ENCODE data around the gene GPAT2.
"Not testable (repeated sequence)": the region's sequence is repeated elsewhere in the genome, so short reads cannot be mapped to it uniquely, and the experiment has no call there.

GPAT2 gene

GRCh38 chr2:96067902-96068581, 33.3 kb upstream of the GPAT2 start:
- not testable (repeated sequence) for H3K4me3 Mint-ChIP-seq; H3K4me1 Mint-ChIP-seq (ENCODE audit: low read depth); H3K36me3 Mint-ChIP-seq (ENCODE audit: low read depth); H3K27ac Mint-ChIP-seq; H3K9me3 Mint-ChIP-seq; H3K27me3 Mint-ChIP-seq

GRCh38 chr2:96067098-96067660, 32.5 kb upstream of the GPAT2 start:
- not testable (repeated sequence) for H3K27ac Mint-ChIP-seq; H3K27me3 Mint-ChIP-seq; H3K4me3 Mint-ChIP-seq; H3K4me1 Mint-ChIP-seq (ENCODE audit: low read depth); H3K9me3 Mint-ChIP-seq; H3K36me3 Mint-ChIP-seq (ENCODE audit: low read depth)

GRCh38 chr2:96066511-96066910, 31.8 kb upstream of the GPAT2 start:
- H3K27ac Mint-ChIP-seq, result not testable (repeated sequence)

GRCh38 chr2:96065954-96066353, 31.2 kb upstream of the GPAT2 start:
- not testable (repeated sequence) for H3K4me3 Mint-ChIP-seq; H3K27me3 Mint-ChIP-seq; H3K4me1 Mint-ChIP-seq (ENCODE audit: low read depth); H3K27ac Mint-ChIP-seq; H3K9me3 Mint-ChIP-seq; H3K36me3 Mint-ChIP-seq (ENCODE audit: low read depth)

More at GRCh38 chr2:96066511-96066910, 31.8 kb upstream of the GPAT2 start:
- not testable (repeated sequence) for H3K4me3 Mint-ChIP-seq; H3K9me3 Mint-ChIP-seq; H3K36me3 Mint-ChIP-seq (ENCODE audit: low read depth); H3K27me3 Mint-ChIP-seq; H3K4me1 Mint-ChIP-seq (ENCODE audit: low read depth)

GRCh38 chr2:96065381-96065930, 30.7 kb upstream of the GPAT2 start:
- no peak overlapping the region for H3K27ac Mint-ChIP-seq
- no peaks in the 10 kb centered on the region for H3K9me3 Mint-ChIP-seq
- no peaks in the 10 kb centered on the region for H3K36me3 Mint-ChIP-seq (ENCODE audit: low read depth)
- H3K4me1 Mint-ChIP-seq (ENCODE audit: low read depth), result peaks cover 7% of the 10 kb centered on the region
- H3K27me3 Mint-ChIP-seq, result no peaks in the 10 kb centered on the region
- no peak overlapping the region for H3K4me3 Mint-ChIP-seq

GRCh38 chr2:96064760-96065159, 30.0 kb upstream of the GPAT2 start:
- H3K27me3 Mint-ChIP-seq; H3K27ac Mint-ChIP-seq; H3K4me3 Mint-ChIP-seq; H3K36me3 Mint-ChIP-seq (ENCODE audit: low read depth); H3K4me1 Mint-ChIP-seq (ENCODE audit: low read depth); H3K9me3 Mint-ChIP-seq: not testable (repeated sequence)

- H3K9me3 Mint-ChIP-seq; H3K4me3 Mint-ChIP-seq; H3K27me3 Mint-ChIP-seq; H3K4me1 Mint-ChIP-seq (ENCODE audit: low read depth); H3K27ac Mint-ChIP-seq; H3K36me3 Mint-ChIP-seq (ENCODE audit: low read depth): not testable (repeated sequence)
These were observed 29.4 kb upstream of the GPAT2 start for GRCh38 chr2:96064047-96064675.

- not testable (repeated sequence) for H3K9me3 Mint-ChIP-seq; H3K27me3 Mint-ChIP-seq; H3K27ac Mint-ChIP-seq; H3K4me3 Mint-ChIP-seq; H3K4me1 Mint-ChIP-seq (ENCODE audit: low read depth); H3K36me3 Mint-ChIP-seq (ENCODE audit: low read depth)
These were observed 28.6 kb upstream of the GPAT2 start for GRCh38 chr2:96063116-96063899.

GRCh38 chr2:96062483-96062882, 27.8 kb upstream of the GPAT2 start:
- H3K27me3 Mint-ChIP-seq; H3K4me3 Mint-ChIP-seq; H3K27ac Mint-ChIP-seq; H3K9me3 Mint-ChIP-seq; H3K4me1 Mint-ChIP-seq (ENCODE audit: low read depth); H3K36me3 Mint-ChIP-seq (ENCODE audit: low read depth): not testable (repeated sequence)

GRCh38 chr2:96061901-96062300, 27.2 kb upstream of the GPAT2 start:
- not testable (repeated sequence) for H3K36me3 Mint-ChIP-seq (ENCODE audit: low read depth); H3K27ac Mint-ChIP-seq; H3K27me3 Mint-ChIP-seq; H3K4me1 Mint-ChIP-seq (ENCODE audit: low read depth); H3K9me3 Mint-ChIP-seq; H3K4me3 Mint-ChIP-seq

GRCh38 chr2:96061197-96061817, 26.6 kb upstream of the GPAT2 start:
- not testable (repeated sequence) for H3K9me3 Mint-ChIP-seq; H3K27ac Mint-ChIP-seq; H3K4me3 Mint-ChIP-seq; H3K36me3 Mint-ChIP-seq (ENCODE audit: low read depth); H3K27me3 Mint-ChIP-seq; H3K4me1 Mint-ChIP-seq (ENCODE audit: low read depth)

GRCh38 chr2:96060325-96060724, 25.6 kb upstream of the GPAT2 start:
- not testable (repeated sequence) for H3K4me3 Mint-ChIP-seq; H3K27me3 Mint-ChIP-seq; H3K9me3 Mint-ChIP-seq; H3K27ac Mint-ChIP-seq; H3K36me3 Mint-ChIP-seq (ENCODE audit: low read depth); H3K4me1 Mint-ChIP-seq (ENCODE audit: low read depth)

- H3K27ac Mint-ChIP-seq; H3K4me1 Mint-ChIP-seq (ENCODE audit: low read depth); H3K4me3 Mint-ChIP-seq; H3K9me3 Mint-ChIP-seq; H3K27me3 Mint-ChIP-seq; H3K36me3 Mint-ChIP-seq (ENCODE audit: low read depth): not testable (repeated sequence)
These were observed 24.7 kb upstream of the GPAT2 start for GRCh38 chr2:96059443-96059842.

- not testable (repeated sequence) for H3K27ac Mint-ChIP-seq; H3K9me3 Mint-ChIP-seq; H3K4me1 Mint-ChIP-seq (ENCODE audit: low read depth); H3K4me3 Mint-ChIP-seq; H3K36me3 Mint-ChIP-seq (ENCODE audit: low read depth); H3K27me3 Mint-ChIP-seq
These were observed 21.1 kb upstream of the GPAT2 start for GRCh38 chr2:96055830-96056229.

GRCh38 chr2:96054537-96054936, 19.8 kb upstream of the GPAT2 start:
- not testable (repeated sequence) for H3K4me1 Mint-ChIP-seq (ENCODE audit: low read depth); H3K27ac Mint-ChIP-seq; H3K36me3 Mint-ChIP-seq (ENCODE audit: low read depth); H3K27me3 Mint-ChIP-seq; H3K9me3 Mint-ChIP-seq; H3K4me3 Mint-ChIP-seq
